Epithelial cell of esophagus (primary cell): ENCODE data around the gene ZNF407.

Source experiments
- DNase-seq: peaks from one replicate; pipeline ENCODE4 v3.0.0; 2010; ENCODE audit warnings: low read depth
- H3K4me3 ChIP-seq: 2 replicates; pipeline ENCODE4 v1.5.1; 2011; ENCODE audit warnings: mild to moderate bottlenecking, low read length, control low read depth
- CTCF ChIP-seq: IDR thresholded peaks from 2 replicates; pipeline ENCODE4 v1.5.1; 2011; ENCODE audit warnings: low read depth, mild to moderate bottlenecking, low read length, control low read depth, inconsistent platforms; ENCODE audit not compliant: insufficient read depth; ENCODE audit errors: missing control alignments

Gene ZNF407

DNA sequence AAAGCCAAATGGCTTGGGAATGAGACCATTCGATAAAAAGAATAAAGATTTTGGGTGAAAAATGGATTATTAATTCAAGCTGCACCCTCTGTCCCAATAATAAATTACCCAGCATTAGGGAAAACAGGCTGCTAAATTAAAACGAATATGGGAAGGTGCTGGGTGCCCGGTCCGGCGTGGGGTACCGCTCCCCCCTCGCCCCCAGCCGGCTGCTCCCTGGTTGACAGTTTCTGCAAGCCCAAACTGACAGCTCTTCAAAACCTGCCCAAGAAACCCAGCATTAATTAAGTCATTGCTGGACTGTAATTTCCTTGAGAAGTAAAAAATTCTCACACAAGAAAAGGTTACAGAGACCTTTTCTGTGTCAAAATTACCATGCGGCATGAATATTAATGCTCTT, 512.6 kb downstream of the ZNF407 start:
- H3K4me3 ChIP-seq: no peak overlapping the region
- no peak for TF ChIP-seq CTCF
- no peak for DNase-seq

GRCh38 chr18:75110846-75111415, 513.3 kb downstream of the ZNF407 start:
- TF ChIP-seq CTCF: no peak
- DNase-seq: no peak
- no peak overlapping the region for H3K4me3 ChIP-seq

DNA sequence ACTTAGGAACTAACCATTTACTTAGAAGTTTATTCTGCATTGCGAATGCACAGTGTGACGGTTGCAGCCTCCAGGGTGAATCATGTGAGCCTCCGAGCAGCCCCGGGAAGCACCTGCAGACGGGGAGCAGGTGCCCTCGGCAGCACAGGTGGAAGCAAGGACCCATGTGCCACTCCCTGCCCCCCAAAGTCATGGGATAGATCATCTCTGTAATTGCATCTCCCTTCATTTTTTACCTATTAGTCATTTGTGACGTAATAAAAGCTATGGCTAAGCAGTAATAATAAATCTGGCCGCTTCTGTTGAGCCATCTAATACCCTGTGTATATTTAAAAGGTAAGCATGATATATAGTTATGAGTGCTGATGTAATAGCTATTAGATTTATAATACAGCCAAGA, 514.1 kb downstream of the ZNF407 start:
- no peak for TF ChIP-seq CTCF
- DNase-seq: peak; percentile 2

DNA sequence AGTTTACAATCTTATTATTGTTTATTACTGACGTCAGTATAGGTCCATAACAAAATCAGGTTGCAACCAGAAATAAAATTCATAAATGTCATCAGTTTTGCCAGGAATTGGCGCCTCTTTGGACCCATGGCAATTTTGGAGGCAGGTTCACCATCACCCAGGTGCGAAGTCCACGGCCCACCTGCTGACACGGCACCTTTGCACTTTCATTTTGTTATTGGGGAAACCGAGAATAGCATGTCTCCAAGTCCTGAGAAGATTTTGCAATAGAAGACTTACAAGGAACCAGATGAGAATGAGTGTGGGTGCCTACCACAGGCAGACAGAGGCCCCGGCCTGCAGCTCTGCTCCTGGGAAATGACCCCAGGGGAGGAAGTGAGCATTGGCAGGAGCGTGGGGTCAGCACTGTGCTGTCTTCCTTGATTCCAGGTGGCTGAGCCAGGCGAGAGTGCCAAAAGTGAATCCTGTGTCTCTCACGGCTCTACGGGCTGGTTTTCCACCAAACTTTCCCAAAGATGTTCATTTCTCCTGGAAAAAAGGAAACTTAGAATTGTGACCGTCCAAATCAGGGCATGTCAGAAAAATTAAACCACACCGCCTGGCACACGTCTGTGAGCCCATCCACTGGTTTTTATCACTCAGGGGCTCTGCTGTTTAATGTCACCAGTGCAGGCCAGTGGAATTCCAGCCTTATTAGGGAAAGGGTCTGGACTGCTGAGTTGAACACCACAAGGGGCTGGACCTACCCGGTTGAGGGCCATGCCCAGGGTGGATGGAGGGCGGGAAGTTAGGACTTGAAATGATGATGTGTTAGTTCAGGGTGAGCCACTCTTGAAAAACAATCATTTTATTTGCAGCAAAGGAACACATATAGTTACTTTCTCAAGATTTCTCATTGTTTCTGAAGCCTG, 514.8 kb downstream of the ZNF407 start:
- TF ChIP-seq CTCF: no peak
- DNase-seq: no peak
- no peak overlapping the region for H3K4me3 ChIP-seq

More for the DNA sequence above, 514.1 kb downstream of the ZNF407 start:
- H3K4me3 ChIP-seq: no peak overlapping the region

DNA sequence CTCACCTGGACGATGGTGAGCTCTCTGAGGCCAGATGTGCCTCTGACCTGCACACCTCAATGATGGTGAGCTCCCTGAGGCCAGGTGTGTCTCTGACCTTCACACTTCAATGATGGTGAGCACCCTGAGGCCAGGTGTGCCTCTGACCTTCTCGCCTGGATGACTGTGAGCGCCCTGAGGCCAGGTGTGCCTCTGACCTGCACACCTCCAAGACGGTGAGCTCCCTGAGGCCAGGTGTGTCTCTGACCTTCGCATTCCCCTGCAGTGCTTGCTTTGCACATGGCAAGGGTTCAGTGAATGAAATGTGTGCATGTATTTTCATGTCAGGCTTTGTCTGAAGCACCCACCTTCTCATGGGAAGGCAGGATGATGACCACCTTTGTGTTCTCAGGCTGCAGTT, 515.8 kb downstream of the ZNF407 start:
- H3K4me3 ChIP-seq: no peak overlapping the region

GRCh38 chr18:75114231-75114764, 516.6 kb downstream of the ZNF407 start:
- no peak for DNase-seq
- TF ChIP-seq CTCF: no peak
- no peak overlapping the region for H3K4me3 ChIP-seq

More for the DNA sequence above, 515.8 kb downstream of the ZNF407 start:
- no peak for TF ChIP-seq CTCF
- DNase-seq: no peak
